ENCODE results near the gene PGBD1. TPM values are rescaled to one million over a fixed set of nuclear protein-coding genes. Genes with fewer than 3 reads are reported as not detected.

The PGBD1 gene
- total and polyA plus RNA-seq, 12 donors = 1.1 to 7.9 (median 3.2) TPM

DNA sequence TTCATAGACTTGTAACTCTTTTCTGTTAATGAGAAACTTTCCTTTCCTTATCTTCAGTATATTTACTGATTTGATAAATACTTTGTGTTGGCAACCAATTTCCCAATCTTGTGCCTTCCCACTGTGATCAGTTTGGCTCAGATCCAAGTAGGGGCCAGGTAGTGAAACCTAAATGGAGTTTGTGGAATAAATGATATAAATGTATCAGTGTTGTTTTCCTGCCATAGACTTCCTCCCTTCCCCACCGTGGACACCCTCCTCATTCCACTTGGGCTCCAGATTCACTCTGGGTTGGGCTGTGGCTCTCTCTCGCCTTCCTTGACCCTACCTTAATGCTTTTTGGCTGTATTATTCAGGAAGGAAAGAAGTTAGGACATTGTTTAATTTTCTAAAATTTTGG lies 69.7 kb downstream of the PGBD1 start:
- Histone ChIP-seq H3K27ac (no peak overlapping the region), H3K4me3 (peak overlapping the region in 1 of 4 donors; percentile 65), H3K27me3 (no peaks in the 10 kb centered on the region), H3K9me3 (replicated peaks in 1 of 3) (no peaks in the 10 kb centered on the region), H3K36me3 (replicated peaks in 1 of 2) (no peaks in the 10 kb centered on the region), H3K4me1 (replicated peaks in 1 of 2) (peaks cover 8 to 22% of the 10 kb centered on the region in 2 donors)
- WGBS, 4 donors = 70 to 85% (median 78%) methylated on average over 2 of the region's 2 CpGs
- no peak for TF ChIP-seq POLR2A (IDR thresholded peaks at IDR 0.05)
- TF ChIP-seq, protein P1, sequence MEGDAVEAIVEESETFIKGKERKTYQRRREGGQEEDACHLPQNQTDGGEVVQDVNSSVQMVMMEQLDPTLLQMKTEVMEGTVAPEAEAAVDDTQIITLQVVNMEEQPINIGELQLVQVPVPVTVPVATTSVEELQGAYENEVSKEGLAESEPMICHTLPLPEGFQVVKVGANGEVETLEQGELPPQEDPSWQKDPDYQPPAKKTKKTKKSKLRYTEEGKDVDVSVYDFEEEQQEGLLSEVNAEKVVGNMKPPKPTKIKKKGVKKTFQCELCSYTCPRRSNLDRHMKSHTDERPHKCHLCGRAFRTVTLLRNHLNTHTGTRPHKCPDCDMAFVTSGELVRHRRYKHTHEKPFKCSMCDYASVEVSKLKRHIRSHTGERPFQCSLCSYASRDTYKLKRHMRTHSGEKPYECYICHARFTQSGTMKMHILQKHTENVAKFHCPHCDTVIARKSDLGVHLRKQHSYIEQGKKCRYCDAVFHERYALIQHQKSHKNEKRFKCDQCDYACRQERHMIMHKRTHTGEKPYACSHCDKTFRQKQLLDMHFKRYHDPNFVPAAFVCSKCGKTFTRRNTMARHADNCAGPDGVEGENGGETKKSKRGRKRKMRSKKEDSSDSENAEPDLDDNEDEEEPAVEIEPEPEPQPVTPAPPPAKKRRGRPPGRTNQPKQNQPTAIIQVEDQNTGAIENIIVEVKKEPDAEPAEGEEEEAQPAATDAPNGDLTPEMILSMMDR (IDR thresholded peaks at IDR 0.05) = no peak
- DNase-seq = no peak
- intact Hi-C loops (cut with DNase I) = loop anchor here (10.0 kb wide), 5 partner anchors 66 to 446 kb away; partner anchors contain the start of genes NKAPL (in 1 of the 2), PGBD1 (in 1 of the 2), ZKSCAN4 (in 1 of the 2) and ZNF165 (in 1 of the 2)

DNA sequence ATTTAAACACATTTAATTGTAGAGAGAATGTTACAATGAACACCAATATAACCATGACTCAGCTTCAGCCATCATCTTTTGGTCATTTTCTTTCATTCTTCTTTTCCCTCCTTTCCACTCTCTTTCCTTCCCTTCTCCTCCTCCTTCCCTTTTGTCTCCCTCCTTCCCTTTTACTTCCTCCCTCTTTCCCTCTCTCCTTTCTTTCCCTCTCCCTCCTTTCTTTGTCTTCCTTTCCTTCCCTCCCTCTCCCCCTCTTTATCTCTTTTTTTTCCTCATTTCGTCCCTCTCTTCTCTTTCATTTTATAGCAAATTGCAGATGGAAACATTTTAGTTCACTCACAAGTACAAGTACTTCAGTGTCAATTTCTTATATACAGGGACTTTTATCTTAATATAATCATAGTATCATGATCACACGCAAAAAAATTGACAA lies 70.1 kb downstream of the PGBD1 start:
- H3K36me3 ChIP-seq (replicated peaks in 1 of 2) = no peaks in the 10 kb centered on the region
- H3K4me3 ChIP-seq = no peak overlapping the region
- DNase-seq = no peak
- WGBS, 4 donors = 64 to 74% (median 69%) methylated on average over 2 of the region's 2 CpGs
- intact Hi-C loops (cut with DNase I) = loop anchor here (10.0 kb wide), 5 partner anchors 67 to 447 kb away; partner anchors contain the start of genes NKAPL (in 1 of the 2), PGBD1 (in 1 of the 2), ZKSCAN4 (in 1 of the 2) and ZNF165 (in 1 of the 2)
- no peak for TF ChIP-seq POLR2A (IDR thresholded peaks at IDR 0.05)
- TF ChIP-seq, protein P1 (IDR thresholded peaks at IDR 0.05) = no peak
- no peaks in the 10 kb centered on the region for H3K9me3 ChIP-seq (replicated peaks in 1 of 3)
- no peak overlapping the region for H3K27ac ChIP-seq
- no peaks in the 10 kb centered on the region for H3K27me3 ChIP-seq
- H3K4me1 ChIP-seq (replicated peaks in 1 of 2) = peaks cover 8 to 26% of the 10 kb centered on the region in 2 donors

Small RNA genes lying within 50 kb of the gene (small RNA-seq; reads per million reads assigned to genes)
- gene AL021997.1 = 0 reads per million in 2 donors
- gene AL021997.2 = 0 reads per million in 2 donors

Other genes starting within 250 kb of the PGBD1 start
- gene ZNF165, start 201.0 kb upstream of the PGBD1 start, total RNA-seq = 1 to 10 TPM in 4 of 9 donors, under 1 TPM in 5; 0.56 to 3.9 (median 0.97) TPM
- 1 to 10 TPM in 1 of 3 donors, under 1 TPM in 2; 0.72 to 1.1 (median 0.98) TPM for gene ZNF165, start 201.0 kb upstream of the PGBD1 start, polyA plus RNA-seq
- gene ZSCAN16, start 157.0 kb upstream of the PGBD1 start, total RNA-seq = 1 to 10 TPM; 1.8 to 6.9 (median 4.2) TPM
- gene ZSCAN16, start 157.0 kb upstream of the PGBD1 start, polyA plus RNA-seq = 1 to 10 TPM; 7.9 to 9.6 (median 8.3) TPM
- gene ZKSCAN8, start 139.7 kb upstream of the PGBD1 start, total RNA-seq = 10 to 100 TPM; 10.5 to 26.1 (median 20.3) TPM
- 10 to 100 TPM in 1 of 3 donors, 1 to 10 TPM in 2; 3.5 to 18.9 (median 5.0) TPM for gene ZKSCAN8, start 139.7 kb upstream of the PGBD1 start, polyA plus RNA-seq
- gene ZSCAN9, start 56.3 kb upstream of the PGBD1 start, total RNA-seq = 10 to 100 TPM in 4 of 9 donors, 1 to 10 TPM in 5; 1.8 to 30.8 (median 9.8) TPM
- 10 to 100 TPM; 11.2 to 29.1 (median 19.1) TPM for gene ZSCAN9, start 56.3 kb upstream of the PGBD1 start, polyA plus RNA-seq
- 1 to 10 TPM; 1.5 to 7.3 (median 5.1) TPM for gene ZKSCAN4, start 29.3 kb upstream of the PGBD1 start, total RNA-seq
- 1 to 10 TPM; 3.6 to 4.3 (median 4.2) TPM for gene ZKSCAN4, start 29.3 kb upstream of the PGBD1 start, polyA plus RNA-seq
- gene NKAPL, start 22.3 kb upstream of the PGBD1 start, total RNA-seq = 1 to 10 TPM in 6 of 9 donors, under 1 TPM in 2, not detected in 1; 0.37 to 3.4 (median 1.3) TPM
- gene NKAPL, start 22.3 kb upstream of the PGBD1 start, polyA plus RNA-seq = 1 to 10 TPM; 2.2 to 3.4 (median 2.3) TPM
- 10 to 100 TPM in 8 of 9 donors, 1 to 10 TPM in 1; 7.2 to 27.3 (median 17.7) TPM for gene ZSCAN26, start 14.4 kb upstream of the PGBD1 start, total RNA-seq
- 10 to 100 TPM; 12.9 to 21.9 (median 19.0) TPM for gene ZSCAN26, start 14.4 kb upstream of the PGBD1 start, polyA plus RNA-seq
- 10 to 100 TPM in 4 of 9 donors, 1 to 10 TPM in 5; 2.3 to 13.5 (median 9.3) TPM for gene ZSCAN31, start 54.6 kb downstream of the PGBD1 start, total RNA-seq
- gene ZSCAN31, start 54.6 kb downstream of the PGBD1 start, polyA plus RNA-seq = 1 to 10 TPM; 3.7 to 7.9 (median 4.3) TPM
- gene ZKSCAN3, start 68.4 kb downstream of the PGBD1 start, total RNA-seq = 10 to 100 TPM in 2 of 9 donors, 1 to 10 TPM in 7; 1.8 to 12.4 (median 6.1) TPM
- 1 to 10 TPM; 1.4 to 5.5 (median 2.8) TPM for gene ZKSCAN3, start 68.4 kb downstream of the PGBD1 start, polyA plus RNA-seq
- gene ZSCAN12, start 118.2 kb downstream of the PGBD1 start, total RNA-seq = 10 to 100 TPM in 1 of 9 donors, 1 to 10 TPM in 8; 1.3 to 10.7 (median 4.9) TPM
- 1 to 10 TPM; 1.0 to 6.0 (median 1.4) TPM for gene ZSCAN12, start 118.2 kb downstream of the PGBD1 start, polyA plus RNA-seq
- gene ZSCAN23, start 161.9 kb downstream of the PGBD1 start, total RNA-seq = 1 to 10 TPM in 8 of 9 donors, under 1 TPM in 1; 0.24 to 8.0 (median 2.8) TPM
- 1 to 10 TPM in 2 of 3 donors, under 1 TPM in 1; 0.13 to 1.6 (median 1.5) TPM for gene ZSCAN23, start 161.9 kb downstream of the PGBD1 start, polyA plus RNA-seq
- gene GPX6, start 234.2 kb downstream of the PGBD1 start, total RNA-seq = not detected
- gene GPX6, start 234.2 kb downstream of the PGBD1 start, polyA plus RNA-seq = not detected
- not detected for gene GPX5, start 244.3 kb downstream of the PGBD1 start, total RNA-seq
- gene GPX5, start 244.3 kb downstream of the PGBD1 start, polyA plus RNA-seq = not detected